Eye (tissue), 1 donor: Measurements from ENCODE around the gene NCR1.
"Not testable (repeated sequence)": the region's sequence is repeated elsewhere in the genome, so short reads cannot be mapped to it uniquely, and the experiment has no call there.

Experiments used
- DNase-seq: peaks from one replicate; pipeline ENCODE4 v3.0.0-alpha.2; 2015

Gene NCR1

DNA sequence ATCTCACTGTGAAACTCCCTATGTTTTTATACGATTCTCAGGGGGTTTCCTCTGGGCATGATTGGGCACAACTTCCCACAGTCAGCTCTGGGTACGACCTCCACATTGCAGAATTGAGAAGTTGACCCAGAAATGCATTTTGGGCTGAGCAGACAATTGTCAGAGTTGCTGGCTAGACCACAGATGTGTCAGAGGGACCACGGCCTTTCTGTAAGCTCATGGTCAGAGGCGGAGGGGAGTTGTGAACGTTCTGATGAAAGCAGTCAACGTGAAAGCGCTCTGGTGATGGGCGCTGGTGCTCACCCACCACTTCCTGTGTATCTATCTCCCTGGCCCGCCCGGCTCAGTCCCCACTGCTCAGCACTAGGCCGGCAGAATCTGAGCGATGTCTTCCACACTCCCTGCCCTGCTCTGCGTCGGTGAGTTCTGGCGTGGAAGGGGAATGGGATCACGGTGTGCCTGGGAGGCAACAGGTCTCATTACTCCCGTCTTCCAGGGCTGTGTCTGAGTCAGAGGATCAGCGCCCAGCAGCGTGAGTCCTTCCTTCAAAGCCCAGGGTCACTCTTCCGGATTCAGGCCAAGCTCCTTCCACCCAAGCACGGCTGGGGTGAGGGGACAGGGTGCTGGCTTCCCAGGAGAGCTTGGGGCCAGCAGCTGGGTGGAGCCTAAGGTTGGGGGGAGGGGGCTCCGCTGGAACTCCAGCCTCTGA lies at the start of gene NCR1:
NCR1 (plus strand) TSS at position 346 of the 709 bp plus-strand sequence; CDS start at position 386, 40 bp downstream.
- DNase-seq: no peak

GRCh38 chr19:54858476-54858875 lies 47.5 kb upstream of the NCR1 start:
- DNase-seq: not testable (repeated sequence)

DNA sequence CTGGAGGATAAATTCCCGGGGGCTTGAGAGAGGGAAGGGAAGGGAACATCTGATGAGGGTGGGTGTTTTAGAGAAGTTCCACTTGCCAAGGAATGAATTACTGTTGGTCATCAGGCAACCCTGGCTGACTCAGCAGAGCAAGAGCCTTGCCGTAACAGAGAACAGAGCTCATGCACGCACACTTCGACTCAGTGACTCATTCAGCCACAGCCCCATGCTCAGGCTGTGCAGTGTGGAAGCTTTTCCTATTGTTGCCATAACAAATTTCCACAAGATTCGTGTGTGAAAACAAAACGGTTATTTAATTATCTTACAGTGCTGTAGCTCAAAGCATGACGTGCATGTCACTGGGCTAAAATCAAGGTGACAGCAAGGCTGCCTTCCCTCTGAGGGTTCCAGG lies 46.5 kb upstream of the NCR1 start:
- not testable (repeated sequence) for DNase-seq

DNA sequence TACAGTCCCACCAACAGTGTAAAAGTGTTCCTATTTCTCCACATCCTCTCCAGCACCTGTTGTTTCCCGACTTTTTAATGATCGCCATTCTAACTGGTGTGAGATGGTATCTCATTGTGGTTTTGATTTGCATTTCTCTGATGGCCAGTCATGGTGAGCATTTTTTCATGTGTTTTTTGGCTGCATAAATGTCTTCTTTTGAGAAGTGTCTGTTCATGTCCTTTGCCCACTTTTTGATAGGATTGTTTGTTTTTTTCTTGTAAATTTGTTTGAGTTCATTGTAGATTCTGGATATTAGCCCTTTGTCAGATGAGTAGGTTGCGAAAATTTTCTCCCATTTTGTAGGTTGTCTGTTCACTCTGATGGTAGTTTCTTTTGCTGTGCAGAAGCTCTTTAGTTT lies 42.5 kb upstream of the NCR1 start:
- DNase-seq: not testable (repeated sequence)

- DNase-seq: no peak
Measured at GRCh38 chr19:54871696-54872095, 34.3 kb upstream of the NCR1 start.

- DNase-seq: no peak
Measured at GRCh38 chr19:54873990-54874389, 32.0 kb upstream of the NCR1 start, which contains the start of gene FCAR. FCAR (plus strand) TSS chr19:54874235; CDS start chr19:54874290, 55 bp downstream.

DNA sequence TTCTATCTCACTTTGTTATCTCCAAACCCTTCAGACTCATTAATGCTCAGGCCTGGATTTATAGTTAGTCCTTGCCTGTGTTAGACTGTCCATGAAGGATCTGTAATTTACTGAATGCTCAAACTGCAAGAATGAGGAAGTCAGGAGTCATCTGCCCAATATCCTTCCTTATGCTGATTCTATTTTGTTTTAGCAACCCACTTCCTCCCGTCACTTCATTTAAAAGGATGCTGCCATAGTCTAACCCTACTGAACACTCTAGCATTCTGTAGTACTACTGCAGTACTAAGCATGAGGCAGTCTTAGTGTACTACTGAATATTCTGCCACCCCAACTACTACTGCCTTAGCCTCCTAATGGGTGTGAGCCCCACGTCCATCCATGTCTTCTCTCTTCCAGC lies 30.4 kb upstream of the NCR1 start:
- DNase-seq: no peak

GRCh38 chr19:54877471-54877870 lies 28.5 kb upstream of the NCR1 start:
- DNase-seq: no peak

DNA sequence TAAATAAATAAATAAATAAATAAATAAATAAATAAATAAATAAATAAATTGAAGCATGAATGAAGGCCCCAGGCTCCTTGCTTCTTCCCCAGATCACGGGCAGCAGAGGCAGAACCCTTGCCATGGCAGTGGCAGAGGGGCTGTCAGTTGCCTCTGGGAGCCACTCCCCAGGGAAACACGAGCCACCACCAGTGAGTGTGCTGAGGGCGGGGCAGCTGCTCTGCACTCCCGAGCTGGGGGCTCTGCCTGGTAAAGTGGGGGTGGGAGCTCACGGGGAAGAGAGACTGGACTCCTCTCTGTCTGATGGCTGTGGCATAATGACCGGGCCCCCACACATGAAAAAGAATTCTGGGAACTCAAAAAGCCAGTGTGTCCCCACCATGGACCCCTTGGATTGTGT lies 24.1 kb upstream of the NCR1 start:
- no peak for DNase-seq

GRCh38 chr19:54882758-54883157 lies 23.2 kb upstream of the NCR1 start:
- DNase-seq: no peak

- no peak for DNase-seq
Measured at GRCh38 chr19:54883228-54883627, 22.7 kb upstream of the NCR1 start.

GRCh38 chr19:54888239-54888638 lies 17.7 kb upstream of the NCR1 start:
- no peak for DNase-seq

GRCh38 chr19:54889566-54889965 lies 16.4 kb upstream of the NCR1 start:
- no peak for DNase-seq

- no peak for DNase-seq
Measured at GRCh38 chr19:54893406-54893805, 12.5 kb upstream of the NCR1 start.

DNA sequence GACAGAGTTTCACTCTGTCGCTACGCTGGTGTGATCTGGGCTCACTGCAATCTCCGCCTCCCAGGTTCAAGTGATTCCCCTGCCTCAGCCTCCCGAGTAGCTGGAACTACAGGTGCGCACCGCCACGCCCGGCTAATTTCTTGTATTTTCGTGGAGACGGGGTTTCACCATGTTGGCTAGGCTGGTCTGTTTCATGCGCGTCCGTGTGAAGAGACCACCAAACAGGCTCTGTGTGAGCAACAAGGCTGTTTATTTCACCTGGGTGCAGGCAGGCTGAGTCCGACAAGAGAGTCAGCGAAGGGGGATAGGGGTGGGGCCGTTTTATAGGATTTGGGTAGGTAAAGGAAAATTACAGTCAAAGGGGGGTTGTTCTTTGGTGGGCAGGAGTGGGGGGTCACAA lies 11.8 kb upstream of the NCR1 start:
- not testable (repeated sequence) for DNase-seq

GRCh38 chr19:54896036-54896435 lies 9.9 kb upstream of the NCR1 start:
- no peak for DNase-seq

GRCh38 chr19:54898685-54899084 lies 7.3 kb upstream of the NCR1 start:
- not testable (repeated sequence) for DNase-seq

GRCh38 chr19:54899646-54900045 lies 6.3 kb upstream of the NCR1 start:
- not testable (repeated sequence) for DNase-seq

DNA sequence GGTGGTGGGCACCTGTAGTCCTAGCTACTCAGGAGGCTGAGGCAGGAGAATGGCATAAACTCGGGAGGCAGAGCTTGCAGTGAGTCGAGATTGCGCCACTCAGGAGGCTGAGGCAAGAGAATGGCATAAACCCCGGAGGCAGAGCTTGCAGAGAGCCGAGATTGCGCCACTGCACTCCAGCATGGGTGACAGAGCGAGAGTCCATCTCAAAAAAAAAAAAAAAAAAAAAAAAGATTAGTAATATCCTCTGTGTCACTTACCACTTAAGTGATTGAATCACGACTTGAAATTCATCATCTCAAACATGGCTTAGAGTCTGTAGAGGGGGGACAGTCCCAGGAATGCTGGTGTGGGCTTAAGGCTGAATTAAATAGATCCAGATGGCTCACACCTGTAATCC lies 4.8 kb upstream of the NCR1 start:
- not testable (repeated sequence) for DNase-seq

DNA sequence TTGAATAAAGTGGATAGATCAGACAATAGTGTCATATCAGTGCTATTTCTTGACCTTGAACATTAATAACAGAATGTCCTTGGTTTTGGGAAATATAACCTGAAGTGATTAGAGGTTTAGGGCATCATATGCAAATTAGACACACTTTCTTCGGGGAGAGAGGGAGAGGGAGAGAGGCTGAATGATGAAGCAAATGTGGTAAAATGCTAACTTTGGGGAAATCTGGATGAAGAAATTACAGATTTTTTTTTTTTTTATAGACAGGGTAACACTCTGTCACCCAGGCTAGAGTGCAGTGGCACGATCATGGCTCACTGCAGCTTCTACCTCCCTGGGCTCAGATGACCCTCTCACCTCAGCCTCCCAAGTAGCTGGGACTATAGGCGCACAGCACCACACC lies 3.9 kb upstream of the NCR1 start:
- DNase-seq: no peak

GRCh38 chr19:54903303-54903702 lies 2.6 kb upstream of the NCR1 start:
- no peak for DNase-seq

GRCh38 chr19:54904261-54904660 lies 1.7 kb upstream of the NCR1 start:
- DNase-seq: not testable (repeated sequence)

GRCh38 chr19:54905421-54905802 lies 536 bp upstream of the NCR1 start:
- no peak for DNase-seq

DNA sequence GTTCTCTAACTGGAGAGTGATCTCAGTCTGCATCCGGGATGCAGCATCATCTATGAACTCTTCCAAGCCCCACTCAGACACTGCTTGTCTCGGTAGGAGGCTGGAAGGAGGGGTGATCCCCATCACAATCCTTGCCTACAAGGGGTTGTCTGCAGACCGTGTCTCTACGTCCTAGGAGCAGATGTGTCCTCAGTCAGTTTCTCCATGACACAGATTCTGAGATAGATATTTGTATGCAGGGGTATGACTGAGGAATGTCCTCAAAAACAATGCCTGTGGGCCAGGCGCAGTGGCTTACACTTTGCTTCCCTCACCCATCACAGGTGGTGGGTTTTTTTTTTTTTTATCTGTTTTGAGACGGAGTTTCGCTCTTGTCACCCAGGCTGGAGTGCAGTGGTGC lies 871 bp downstream of the NCR1 start:
- no peak for DNase-seq

DNA sequence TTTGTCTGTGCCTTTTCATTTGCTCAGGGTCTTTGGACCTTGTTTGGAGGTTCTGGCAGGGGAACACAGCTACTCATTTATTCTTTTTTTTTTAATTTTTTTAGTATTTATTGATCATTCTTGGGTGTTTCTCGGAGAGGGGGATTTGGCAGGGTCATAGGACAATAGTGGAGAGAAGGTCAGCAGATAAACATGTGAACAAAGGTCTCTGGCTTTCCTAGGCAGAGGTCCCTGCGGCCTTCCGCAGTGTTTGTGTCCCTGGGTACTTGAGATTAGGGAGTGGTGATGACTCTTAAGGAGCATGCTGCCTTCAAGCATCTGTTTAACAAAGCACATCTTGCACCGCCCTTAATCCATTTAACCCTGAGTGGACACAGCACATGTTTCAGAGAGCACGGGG lies 2.0 kb downstream of the NCR1 start:
- not testable (repeated sequence) for DNase-seq
